Measurements from ENCODE around the gene ENO1. TPM values are rescaled to one million over a fixed set of nuclear protein-coding genes. Genes with fewer than 3 reads are reported as not detected.

ENO1 gene
- total and polyA plus RNA-seq, 9 of the 15 experiments (the other 6 are each of a cell fraction or from before 2014, with no cell fraction given): 2,249 to 7,472 (median 2,868) TPM

DNA sequence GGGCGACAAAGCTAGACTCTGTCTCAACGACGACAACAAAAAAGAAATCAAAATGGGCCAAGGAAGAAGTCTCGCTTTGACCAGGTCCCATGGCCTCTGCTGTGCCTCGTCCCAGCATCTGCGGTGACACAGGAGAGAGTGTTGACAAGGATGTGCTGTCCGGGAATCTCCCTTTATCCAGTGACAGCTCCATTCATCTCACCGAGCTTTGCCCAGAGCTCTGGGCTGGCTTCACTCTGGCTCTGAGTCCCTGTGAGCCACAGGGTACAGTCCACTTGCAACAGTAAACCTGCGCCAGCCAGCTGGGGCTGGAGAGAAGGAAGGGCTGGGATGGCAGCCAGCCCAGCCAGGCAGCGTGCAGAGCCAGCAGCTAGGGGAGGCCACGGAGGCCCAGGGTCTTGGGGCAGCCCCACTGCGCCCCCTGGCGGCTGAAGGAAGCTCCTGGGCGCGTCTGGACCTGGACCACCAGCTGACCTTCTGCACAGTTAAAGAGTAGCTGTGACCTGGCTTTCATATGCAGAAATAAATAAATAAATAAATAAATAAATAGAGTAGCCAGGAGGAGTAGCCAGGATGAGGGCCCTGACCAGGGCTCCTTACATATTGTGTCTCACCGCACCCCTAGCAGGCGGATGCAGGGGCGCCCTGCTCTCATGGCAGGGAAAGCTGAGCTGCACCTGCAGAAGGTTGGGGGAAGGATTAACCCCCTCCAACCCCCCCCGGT is 29.7 kb downstream of the ENO1 start:
- POLR2A ChIA-PET: interaction anchor here (0.5 to 7.7 kb wide), 11 partner anchors 11 to 698 kb away, joined by 3 to 99 read pairs (median 4); no protein-coding TSS in a partner anchor
- Histone ChIP-seq H2AFZ (ENCODE audit: low read depth, low read length) (0 out of 2 replicates have a peak overlapping the region, but pooled peaks have one; percentile 35), H3K9me3 (replicated peaks; ENCODE audit: control insufficient read depth, insufficient read depth, low read depth, low read length) (no peaks in the 10 kb centered on the region), H3K27ac (ENCODE audit: extremely low read depth, low read depth, low read length) (no peak overlapping the region), H3K4me3 (no peak overlapping the region), H3K36me3 (ENCODE audit: control insufficient read depth, insufficient read depth, low read length) (no peaks in the 10 kb centered on the region), H3K27me3 (ENCODE audit: control insufficient read depth in 2 of 2, insufficient read depth in 2 of 2, low read length in 2 of 2) (no peaks in the 10 kb centered on the region), H4K20me1 (replicated peaks; ENCODE audit: control insufficient read depth, insufficient read depth, low read length) (no peaks in the 10 kb centered on the region), H3K9me1 (ENCODE audit: control insufficient read depth, insufficient read depth, low read length) (no peaks in the 10 kb centered on the region), H3K79me2 (ENCODE audit: control insufficient read depth, insufficient read depth, low read length) (no peaks in the 10 kb centered on the region), H3K9ac (ENCODE audit: insufficient read depth in 1 of 2, low read depth in 2 of 2, low read length in 2 of 2) (peak overlapping the region in 1 of 2 experiments; percentile 5; a peak in 1 of 4 replicates), H3K4me2 (ENCODE audit: insufficient read depth, low read length) (peak overlapping the region; percentile 2; the same call in 1 of the 2 replicates), H3K4me1 (replicated peaks in 1 of 2; ENCODE audit: control insufficient read depth in 2 of 2, insufficient read depth in 2 of 2, low read length in 2 of 2) (peaks cover 7 to 20% of the 10 kb centered on the region in 2 experiments; a peak in 4 of 5 replicates)
- whole genome bisulfite sequencing (ENCODE audit: insufficient coverage, low coverage, missing lambda C conversion rate): 34% methylated on average over 19 of the region's 19 CpGs
- ATAC-seq (peak; percentile 97), DNase-seq (ENCODE audit: extremely low read depth in 1 of 4, low spot score in 3 of 4) (peak; percentile 91 to 96 (median 94)), FAIRE-seq (peak; percentile 44)
- BruUV-seq (replicated peaks): no TSS peak
- in situ Hi-C loops (cut with MboI): no loop called here
- intact Hi-C loops (cut with micrococcal nuclease): loop anchor here (1.0 to 5.0 kb wide), 3 partner anchors 33 to 288 kb away; no protein-coding TSS in a partner anchor
- CTCF ChIA-PET (ENCODE audit: low intra/inter-chr PET ratio): interaction anchor here (0.6 to 1.9 kb wide), 8 partner anchors 40 to 384 kb away, joined by 3 to 14 read pairs (median 4); no protein-coding TSS in a partner anchor
- TF ChIP-seq STAG1 (CRISPR knock-in tag; IDR thresholded peaks at IDR 0.05; ENCODE audit: borderline replicate concordance): peak; percentile 93
- TF ChIP-seq TRIM24 (IDR thresholded peaks at IDR 0.05): no peak
- TF ChIP-seq SAP30 (IDR thresholded peaks at IDR 0.05; ENCODE audit: borderline replicate concordance, insufficient read depth, low read depth, low read length, poor library complexity, severe bottlenecking): no peak
- no peak for TF ChIP-seq ZBTB17 (CRISPR knock-in tag; IDR thresholded peaks at IDR 0.05)
- TF ChIP-seq ZNF766 (CRISPR knock-in tag; conservative IDR thresholded peaks at IDR 0.05): no peak
- no peak for TF ChIP-seq ZBTB1 (CRISPR knock-in tag; IDR thresholded peaks at IDR 0.05; ENCODE audit: borderline replicate concordance, low read depth)
- TF ChIP-seq ZFP36 (IDR thresholded peaks at IDR 0.05; ENCODE audit: low read depth, low read length, partially characterized antibody): no peak
- TF ChIP-seq MEF2A (IDR thresholded peaks at IDR 0.05; ENCODE audit: control insufficient read depth, low read depth, low read length): no peak
- TF ChIP-seq MGA (IDR thresholded peaks at IDR 0.05): no peak
- TF ChIP-seq RFX1 (IDR thresholded peaks at IDR 0.05): no peak
